ENCODE results near the gene NOP10.
A peak's percentile ranks its signal among the peaks of the same experiment; 100 is the strongest.

GRCh38 chr15:34342737-34343575 lies at the start of gene NOP10, which contains the start of gene NUTM1:
- TF ChIP-seq POLR2AphosphoS5 (IDR thresholded peaks at IDR 0.05; ENCODE audit: low read depth, low read length) (peak; percentile 91), POLR2A (IDR thresholded peaks at IDR 0.05; ENCODE audit: low read depth, low read length) (peak; percentile 91)
